ENCODE measurements around the gene ZNF778.
"Not testable (repeated sequence)": the region's sequence is repeated elsewhere in the genome, so short reads cannot be mapped to it uniquely, and the experiment has no call there.

ZNF778 gene

GRCh38 chr16:89217138-89217387 is 440 bp upstream of the ZNF778 start:
- DNase-seq: no peak

GRCh38 chr16:89219365-89219764 is 1.9 kb downstream of the ZNF778 start:
- no peak for DNase-seq

GRCh38 chr16:89221604-89222003 is 4.1 kb downstream of the ZNF778 start:
- no peak for DNase-seq

- no peak for DNase-seq
These were observed 5.4 kb downstream of the ZNF778 start for GRCh38 chr16:89222931-89223330.

GRCh38 chr16:89224665-89225064 is 7.2 kb downstream of the ZNF778 start:
- DNase-seq: no peak

- DNase-seq: peak; percentile 27 to 78
These were observed 12.8 kb downstream of the ZNF778 start for GRCh38 chr16:89230255-89230654.

- no peak for DNase-seq
These were observed 14.6 kb downstream of the ZNF778 start for GRCh38 chr16:89232107-89232506.

GRCh38 chr16:89233678-89234490 is 16.4 kb downstream of the ZNF778 start:
- DNase-seq: no peak

- no peak for DNase-seq
These were observed 20.2 kb downstream of the ZNF778 start for GRCh38 chr16:89237733-89238132.

GRCh38 chr16:89241187-89242007 is 23.9 kb downstream of the ZNF778 start:
- peak; percentile 78 to 83 for DNase-seq

- DNase-seq: no peak
These were observed 25.3 kb downstream of the ZNF778 start for GRCh38 chr16:89242795-89243200.

GRCh38 chr16:89243664-89244063 is 26.2 kb downstream of the ZNF778 start:
- no peak for DNase-seq

GRCh38 chr16:89244264-89244663 is 26.8 kb downstream of the ZNF778 start:
- DNase-seq: not testable (repeated sequence)

GRCh38 chr16:89244754-89245153 is 27.3 kb downstream of the ZNF778 start:
- no peak for DNase-seq

GRCh38 chr16:89246383-89246902 is 28.9 kb downstream of the ZNF778 start:
- DNase-seq: no peak

- peak; percentile 57 to 80 for DNase-seq
These were observed 29.6 kb downstream of the ZNF778 start for GRCh38 chr16:89246903-89247733.

- not testable (repeated sequence) for DNase-seq
These were observed 30.2 kb downstream of the ZNF778 start for GRCh38 chr16:89247734-89248075.

GRCh38 chr16:89248196-89248982 is 30.9 kb downstream of the ZNF778 start:
- DNase-seq: no peak

GRCh38 chr16:89253548-89254287 is 36.2 kb downstream of the ZNF778 start:
- no peak for DNase-seq

- DNase-seq: peak in 1 of 2 experiments; percentile 30
These were observed 39.2 kb downstream of the ZNF778 start for GRCh38 chr16:89256651-89257254.

GRCh38 chr16:89257281-89257731 is 39.8 kb downstream of the ZNF778 start:
- peak in 1 of 2 experiments; percentile 29 for DNase-seq
